ENCODE results near the gene BARD1. TPM values are rescaled to one million over a fixed set of nuclear protein-coding genes. Genes with fewer than 3 reads are reported as not detected.

BARD1 gene
- 13.2 and 15.0 TPM in 2 replicates for total RNA-seq (ENCODE audit: low replicate concordance)

DNA sequence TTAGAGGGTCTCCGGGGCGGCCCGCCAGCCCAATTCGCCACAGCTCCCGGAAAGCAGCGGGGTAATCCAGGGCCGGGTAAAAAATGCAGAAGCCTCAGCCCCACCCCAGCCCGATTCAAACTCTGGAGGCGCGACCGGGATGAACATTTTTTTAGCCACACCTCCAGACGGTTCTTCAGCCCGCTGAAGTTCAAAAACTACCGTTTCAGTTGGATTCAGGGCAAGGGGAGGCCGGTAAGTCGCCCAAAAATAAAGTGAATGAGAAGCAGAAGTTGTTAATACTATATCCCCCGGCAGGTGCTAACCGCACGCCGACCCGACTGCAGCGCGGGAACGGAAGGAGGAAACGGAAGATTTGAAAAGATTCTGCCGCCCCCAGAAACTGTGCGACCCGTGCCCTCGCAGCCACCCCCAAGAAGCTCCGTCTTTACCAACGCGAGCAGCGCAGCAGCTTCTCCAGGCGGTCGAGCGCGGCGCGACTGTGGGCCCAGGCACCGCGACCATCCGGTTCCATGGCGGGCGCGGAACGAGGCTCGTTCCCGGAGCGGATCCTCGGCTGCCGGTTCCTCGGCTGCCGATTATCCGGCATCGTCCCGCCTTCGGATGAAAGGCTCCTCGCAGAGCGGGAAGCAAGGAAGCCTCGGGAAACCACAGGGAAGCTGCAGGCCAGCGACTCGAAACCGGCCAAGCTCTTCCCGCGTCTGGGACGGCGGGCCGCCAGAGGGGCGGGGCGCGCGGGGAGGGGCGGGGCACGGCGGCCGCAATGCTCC, at the start of gene BARD1:
BARD1 (minus strand) TSS at position 703 of the 770 bp plus-strand sequence; CDS start at position 589, 114 bp downstream.

All from smooth muscle cell of the coronary artery (primary cell).